NCI-H1417 (cell line): Measurements from ENCODE around the gene HOXD9.

Source experiments
- DNase-seq, 3 experiments: peaks; one replicate each; lab custom pipeline; 2025; lab: John Stamatoyannopoulos, UW

Gene HOXD9

DNA sequence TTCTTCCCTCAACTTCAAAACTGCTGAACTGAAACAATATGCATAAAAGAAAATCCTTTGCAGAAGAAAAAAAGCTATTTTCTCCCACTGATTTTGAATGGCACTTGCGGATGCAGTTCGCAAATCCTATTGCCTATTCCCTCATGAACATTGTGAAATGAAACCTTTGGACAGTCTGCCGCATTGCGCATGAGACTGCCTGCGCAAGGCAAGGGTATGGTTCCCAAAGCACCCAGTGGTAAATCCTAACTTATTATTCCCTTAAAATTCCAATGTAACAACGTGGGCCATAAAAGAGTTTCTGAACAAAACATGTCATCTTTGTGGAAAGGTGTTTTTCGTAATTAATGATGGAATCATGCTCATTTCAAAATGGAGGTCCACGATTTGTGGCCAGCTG, 15.4 kb downstream of the HOXD9 start:
- no peak for DNase-seq

DNA sequence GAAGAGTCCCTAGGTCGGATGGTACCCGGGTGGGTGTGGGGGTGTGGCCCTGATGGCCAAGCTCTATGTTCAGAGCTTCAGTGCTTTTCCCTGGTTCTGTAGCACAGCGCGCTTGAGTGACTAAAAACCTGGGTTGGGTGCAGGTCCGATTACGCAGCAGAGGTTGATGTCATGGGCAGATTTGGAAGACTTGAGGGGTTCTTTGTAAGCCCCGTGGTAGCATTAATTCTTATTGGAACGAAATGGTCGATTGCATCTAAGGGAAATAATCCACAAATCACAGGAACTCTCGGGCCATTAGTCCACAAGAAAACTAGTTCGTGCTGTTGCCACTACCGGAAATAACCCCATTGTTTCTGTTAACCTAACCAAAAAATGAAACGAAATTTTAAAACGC, 16.0 kb downstream of the HOXD9 start:
- no peak for DNase-seq

DNA sequence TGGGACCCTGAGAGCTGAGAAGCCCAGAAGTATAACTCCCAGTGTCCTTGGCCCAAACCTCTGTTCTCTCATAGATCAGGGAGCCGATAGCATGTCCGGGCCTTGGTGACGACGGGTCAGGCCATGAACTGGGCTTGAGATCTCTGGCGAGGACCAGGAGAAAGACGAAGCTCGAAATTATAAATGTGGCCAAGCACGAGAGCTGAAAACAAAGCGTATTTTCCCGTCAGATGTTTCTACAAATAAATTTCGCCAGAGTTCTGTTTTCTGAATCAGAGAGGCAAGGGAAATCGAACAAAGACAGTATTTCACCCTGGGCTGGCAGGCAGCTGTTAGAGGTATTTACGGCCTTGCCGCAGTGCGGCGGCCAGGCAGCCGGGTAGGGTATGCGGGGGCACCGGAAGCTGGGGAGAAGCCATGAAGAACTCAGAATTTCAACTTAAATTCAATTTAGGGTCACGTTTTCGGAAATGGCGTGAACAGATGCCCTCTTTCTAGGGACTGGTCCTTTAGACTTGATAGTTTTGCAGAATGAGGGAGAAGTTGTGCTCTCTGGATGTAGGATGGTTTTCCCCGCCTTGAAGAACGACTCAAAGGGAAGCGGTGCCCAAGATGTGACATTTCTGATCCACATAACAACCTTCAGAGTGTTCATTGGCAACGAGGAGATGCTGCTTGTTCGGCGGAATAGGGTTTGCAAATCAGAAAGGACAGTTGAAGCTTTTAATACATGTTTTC, 16.6 kb downstream of the HOXD9 start:
- DNase-seq = no peak

DNA sequence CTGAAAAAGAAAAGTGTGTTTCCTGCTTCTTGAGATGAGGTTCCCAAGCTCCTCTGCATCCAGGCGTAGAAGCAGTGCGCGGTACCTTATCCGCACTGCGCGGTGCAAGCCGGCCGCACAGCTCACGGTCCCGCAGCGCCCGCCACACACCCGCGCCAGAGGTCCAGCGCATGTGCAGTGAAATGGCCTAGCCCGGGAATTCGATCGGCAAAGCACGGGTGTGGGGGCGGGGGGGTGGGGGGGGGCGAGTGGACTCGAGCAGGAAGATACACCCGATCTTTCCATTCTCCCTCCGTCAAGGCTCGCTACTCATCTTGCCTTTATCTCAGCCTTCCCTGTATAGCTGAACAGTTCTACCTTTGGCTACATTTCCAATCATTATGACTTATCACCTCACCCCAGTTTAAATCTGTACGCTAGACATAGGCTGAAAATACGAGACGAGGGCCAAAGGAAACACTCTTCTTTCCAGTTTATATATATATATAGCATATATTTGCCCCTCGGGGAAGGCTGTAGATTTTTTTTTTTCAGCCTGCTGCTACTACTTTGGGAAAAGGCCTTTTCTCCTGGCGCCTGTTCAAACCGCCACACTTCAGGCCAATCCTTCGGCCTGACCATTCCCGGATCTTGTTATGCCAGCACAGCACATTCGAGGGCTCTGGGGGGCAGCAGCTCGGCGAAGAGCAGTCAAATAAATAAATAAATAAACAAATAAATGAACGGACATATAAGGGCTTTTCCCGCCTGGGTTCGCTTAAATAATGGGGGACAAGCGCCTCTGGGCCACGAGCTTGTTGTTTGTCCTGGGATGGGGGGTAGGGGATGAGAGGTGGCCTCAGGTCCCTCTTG, 17.4 kb downstream of the HOXD9 start:
- DNase-seq = no peak

DNA sequence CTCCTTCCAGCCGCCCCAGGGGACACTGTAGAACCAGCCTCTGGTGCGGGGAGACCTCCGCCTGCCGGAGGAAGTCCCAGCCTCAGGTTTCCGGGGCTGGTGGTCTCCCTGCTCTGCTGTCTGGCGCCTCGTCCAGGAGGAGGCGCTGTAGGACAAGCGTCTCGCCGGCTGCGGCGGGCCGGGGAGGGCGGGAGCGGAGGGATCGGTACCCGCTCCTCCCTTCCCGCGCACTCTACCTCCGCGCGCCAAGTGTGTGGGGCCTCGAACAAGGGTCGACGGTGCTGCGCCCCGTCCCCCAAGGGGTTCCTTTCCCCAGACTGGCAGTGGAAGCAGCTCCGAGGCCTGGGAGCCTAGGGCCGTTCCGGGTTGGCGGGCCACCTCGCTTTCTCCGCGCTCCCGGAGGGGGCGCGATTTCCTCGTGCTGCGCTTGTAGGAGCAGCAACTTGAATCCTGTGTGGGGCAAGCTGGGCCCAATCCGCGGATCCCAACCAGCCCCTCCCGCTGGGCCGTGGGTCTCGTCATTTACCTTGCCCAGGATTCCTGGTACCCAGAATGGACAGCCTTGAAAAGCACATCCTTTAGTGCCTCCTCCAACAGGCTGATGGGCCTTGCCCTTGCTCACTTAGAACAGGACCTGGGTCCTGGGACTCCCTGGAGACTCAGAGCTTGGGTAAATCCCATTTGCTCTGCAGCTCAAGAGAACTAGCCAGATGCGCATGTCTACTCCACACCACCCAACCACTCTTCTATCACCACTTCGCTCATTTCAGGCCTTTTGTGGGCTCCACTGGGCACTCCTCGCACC, 18.2 kb downstream of the HOXD9 start:
- peak; percentile 77 to 88 (median 84) for DNase-seq

DNA sequence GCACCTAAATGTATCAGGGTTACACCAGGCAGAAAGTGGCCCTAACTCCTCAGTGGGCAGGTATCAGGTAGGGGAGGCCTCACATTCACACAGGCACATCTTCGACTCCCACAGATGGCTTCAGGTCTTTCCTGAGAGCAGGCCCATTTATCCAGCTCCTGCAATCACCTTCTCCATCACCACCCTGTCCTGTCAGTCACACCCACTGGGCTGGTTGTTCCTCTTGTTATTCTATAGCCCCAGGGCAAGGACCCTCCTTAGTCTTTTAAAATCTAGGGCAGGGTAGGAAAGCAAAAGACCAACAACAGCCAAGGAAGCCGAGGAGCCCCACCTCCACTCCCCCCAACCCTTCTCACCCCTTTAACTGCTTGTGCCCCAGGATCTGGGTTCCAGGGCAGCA, 19.8 kb downstream of the HOXD9 start:
- no peak for DNase-seq

DNA sequence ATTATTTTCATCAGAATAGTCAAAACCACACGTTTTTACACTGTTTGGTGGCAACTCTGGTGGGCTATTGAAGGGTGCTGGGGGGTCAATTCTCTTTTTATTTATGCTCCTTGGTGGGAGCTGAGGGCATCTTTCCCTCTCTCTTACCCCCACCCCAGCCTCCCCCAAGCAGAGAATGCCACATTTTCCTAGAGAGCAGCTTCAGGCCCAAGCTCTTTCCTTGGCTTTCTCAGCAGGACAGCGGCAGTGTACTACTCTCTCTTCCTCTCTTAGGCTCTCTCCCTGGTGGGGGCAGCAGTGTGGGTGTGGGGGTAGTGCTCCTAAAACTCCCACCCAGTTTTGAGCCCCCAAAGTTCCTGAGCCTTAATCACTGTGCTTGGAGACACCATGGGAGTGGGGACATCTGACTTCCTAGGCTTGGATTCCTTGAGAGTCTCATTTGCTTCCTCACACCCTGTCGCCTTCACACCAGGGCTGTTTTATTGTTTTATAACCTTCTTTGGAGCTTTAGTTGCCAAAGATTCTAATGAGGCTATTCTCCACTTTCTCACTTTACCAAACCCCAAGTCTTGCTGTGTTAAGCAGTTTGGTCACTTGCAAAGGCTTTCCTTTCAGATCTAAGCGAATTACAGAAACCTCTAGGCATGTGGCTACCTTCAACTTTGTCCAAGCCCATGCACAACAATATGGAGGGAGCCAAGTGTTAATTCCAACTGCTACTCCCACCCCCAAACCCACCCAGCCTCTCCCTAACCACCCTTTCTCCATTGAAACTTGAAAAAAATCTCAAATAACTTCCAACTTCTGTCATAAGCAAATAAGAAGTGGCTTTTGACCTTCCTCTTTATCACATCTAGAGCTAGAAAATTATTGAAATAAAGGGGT, 22.8 kb downstream of the HOXD9 start:
- no peak for DNase-seq

DNA sequence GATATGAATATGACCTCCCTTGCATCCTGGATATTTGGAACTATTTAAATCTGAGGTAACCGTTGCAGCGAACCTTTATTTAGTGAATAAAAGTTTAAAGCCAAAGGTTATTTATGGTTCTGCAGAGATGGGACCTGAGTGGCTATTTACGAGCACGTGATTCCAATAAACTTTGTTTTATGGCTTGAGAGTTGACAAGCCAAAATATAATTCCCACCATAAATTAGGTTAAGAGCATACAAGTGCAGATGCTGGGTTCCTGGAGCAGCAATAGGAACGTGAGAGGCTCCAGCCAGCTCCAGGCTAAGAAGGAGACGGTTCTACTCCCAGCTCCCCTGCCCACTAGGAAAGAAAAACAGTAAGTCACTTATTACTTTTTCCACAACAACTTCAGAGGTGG, 23.6 kb downstream of the HOXD9 start:
- peak in 1 of 3 experiments; percentile 11 for DNase-seq

DNA sequence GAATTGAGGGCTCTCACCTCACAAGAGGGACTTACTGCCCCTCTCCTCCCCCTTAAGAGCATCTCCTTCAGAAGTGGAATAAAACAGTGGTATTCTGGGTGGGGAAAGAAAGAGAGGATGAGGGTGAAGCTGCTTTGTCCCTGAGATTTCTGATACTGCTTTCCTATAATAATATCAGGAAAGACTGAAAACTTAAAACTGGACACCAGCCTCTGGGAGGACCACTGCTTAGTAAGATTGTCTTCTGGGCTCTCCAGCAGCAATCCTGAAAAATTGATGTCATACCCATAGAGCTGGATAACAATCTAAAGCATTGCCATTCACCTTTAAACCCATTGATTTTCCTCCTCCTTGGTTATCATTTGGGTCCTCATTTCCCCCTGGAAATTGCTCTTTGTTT, 24.1 kb downstream of the HOXD9 start:
- DNase-seq = no peak

DNA sequence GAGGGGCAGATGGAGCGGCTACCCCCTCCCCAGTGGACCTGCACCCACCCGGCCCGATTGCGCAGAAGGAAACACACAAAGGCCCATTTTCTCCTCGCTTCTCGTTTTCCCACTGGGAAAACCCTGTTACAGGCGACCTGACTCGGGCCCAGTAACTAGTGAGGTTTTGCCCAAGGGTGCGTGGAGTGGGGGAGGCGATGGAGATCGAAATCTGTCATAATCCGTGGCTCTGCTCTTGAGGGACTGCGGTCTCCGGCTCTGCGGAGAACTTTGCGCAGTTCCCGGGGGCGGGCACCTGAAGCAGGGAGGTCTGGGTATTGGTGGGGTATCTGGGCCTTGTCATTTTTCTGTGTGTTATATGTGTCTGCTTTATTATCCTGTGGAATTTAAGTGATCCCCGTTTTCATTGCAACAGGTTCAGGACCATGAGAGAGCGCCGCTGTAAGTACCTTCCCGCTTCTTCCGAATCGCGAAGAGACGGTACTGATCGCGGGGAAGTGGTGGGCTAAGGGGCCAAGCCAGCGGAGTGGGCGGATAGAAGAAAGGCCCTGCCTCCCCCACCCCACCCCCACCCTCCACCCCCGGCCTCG, 24.8 kb downstream of the HOXD9 start:
- DNase-seq = no peak

DNA sequence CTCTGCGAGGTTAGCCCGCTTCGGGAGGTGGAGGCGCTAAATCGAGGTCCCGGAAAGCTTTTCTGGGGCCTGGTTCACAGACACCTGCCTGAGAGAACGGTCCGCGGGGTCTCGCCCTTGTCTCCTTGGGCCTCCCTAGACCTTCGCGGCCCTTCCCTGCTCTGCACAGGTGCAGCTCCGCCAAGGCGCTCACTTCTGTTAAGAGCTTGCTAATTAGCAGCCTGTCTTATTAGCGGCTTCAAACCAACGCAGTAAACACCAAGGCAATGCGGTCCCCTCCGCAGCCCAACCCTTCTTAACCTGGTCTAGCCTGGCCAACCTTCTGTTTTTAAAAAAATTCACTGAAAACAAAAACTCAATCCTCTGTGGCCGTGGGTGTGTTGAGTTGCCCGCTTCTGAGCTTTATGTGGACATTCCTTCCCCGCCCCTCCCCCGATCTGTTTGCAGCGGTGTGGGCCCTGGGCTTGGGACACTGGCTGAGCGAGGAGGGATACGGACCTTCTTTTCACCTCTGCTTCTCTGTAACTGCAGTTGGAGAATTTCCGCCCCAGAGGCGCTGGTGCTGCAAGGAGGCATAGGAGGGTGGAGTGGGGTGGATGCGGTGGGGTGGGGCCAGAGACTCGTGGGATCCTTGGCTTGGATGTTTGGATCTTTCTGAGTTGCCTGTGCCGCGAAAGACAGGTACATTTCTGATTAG, 25.4 kb downstream of the HOXD9 start:
- DNase-seq = no peak

DNA sequence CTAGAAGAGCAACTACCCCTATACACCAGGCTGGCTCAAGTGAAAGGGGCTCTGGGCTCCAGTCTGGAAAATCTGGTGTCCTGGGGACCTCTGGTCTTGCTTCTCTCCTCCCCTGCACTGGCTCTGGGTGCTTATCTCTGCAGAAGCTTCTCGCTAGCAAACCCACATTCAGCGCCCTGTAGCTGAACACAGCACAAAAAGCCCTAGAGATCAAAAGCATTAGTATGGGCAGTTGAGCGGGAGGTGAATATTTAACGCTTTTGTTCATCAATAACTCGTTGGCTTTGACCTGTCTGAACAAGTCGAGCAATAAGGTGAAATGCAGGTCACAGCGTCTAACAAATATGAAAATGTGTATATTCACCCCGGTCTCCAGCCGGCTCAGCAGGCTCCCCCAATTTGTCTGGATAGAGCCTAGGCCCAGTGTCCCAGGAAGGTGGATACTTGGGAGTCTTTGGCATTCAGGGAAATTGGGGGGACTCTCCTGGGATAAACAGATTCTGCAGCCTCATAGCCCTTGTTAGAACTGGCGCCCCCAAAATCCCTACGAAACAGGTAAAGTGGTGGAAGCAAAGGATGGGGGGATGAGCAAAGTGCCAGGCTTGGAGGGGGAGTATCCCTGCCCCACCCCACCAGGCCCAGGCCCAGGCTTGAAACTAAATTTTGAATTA, 26.4 kb downstream of the HOXD9 start:
- no peak for DNase-seq

DNA sequence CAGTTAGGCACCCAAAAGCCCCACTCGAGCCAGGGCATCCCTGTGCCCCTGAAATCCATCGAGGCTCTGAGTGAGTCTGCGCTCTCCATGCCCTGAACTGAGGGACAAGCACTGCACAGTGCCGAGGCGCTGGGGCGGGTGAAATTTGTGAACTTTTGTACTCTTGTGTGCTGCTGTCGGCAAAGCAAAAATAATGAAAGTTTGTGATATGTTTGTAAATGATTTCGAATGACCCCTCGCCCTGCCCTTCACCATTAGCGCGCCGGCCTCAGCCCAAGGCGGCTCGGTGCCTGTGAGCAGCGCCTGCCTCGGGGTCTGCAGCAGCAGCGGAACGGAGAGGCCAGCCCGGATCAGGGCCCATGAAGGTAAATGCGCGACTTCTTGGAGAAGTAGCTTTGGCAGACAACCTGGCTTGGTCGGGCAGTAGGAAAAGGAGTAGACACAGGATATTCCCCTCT, 27.0 kb downstream of the HOXD9 start:
- no peak for DNase-seq

DNA sequence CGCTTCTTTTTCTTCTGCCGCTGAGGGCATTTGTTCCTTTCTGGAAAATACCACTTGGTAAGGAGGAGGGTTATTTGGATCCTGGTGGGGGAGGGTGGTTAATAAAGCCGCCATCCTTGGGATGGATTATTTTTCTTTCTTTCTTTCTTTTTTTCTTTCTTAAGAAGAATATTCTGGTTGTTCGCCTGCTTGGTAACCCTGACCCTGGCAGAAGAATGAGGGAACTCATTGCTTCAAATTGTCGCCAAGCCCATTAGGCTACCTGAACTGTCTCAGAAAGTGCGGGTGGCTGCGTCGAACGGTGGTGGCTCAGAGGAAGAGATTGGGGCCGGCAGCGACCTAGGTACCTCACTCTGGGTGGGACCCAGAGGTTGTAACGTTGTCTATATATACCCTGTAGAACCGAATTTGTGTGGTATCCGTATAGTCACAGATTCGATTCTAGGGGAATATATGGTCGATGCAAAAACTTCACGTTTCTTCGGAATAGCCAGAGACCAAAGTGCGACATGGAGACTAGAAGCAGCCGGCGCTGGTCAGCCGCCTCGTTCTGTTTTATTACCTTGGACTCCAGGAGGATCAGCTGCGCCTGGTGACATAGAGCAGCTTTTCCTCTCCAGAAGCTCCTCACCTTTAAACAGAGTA, 27.5 kb downstream of the HOXD9 start:
- no peak for DNase-seq

DNA sequence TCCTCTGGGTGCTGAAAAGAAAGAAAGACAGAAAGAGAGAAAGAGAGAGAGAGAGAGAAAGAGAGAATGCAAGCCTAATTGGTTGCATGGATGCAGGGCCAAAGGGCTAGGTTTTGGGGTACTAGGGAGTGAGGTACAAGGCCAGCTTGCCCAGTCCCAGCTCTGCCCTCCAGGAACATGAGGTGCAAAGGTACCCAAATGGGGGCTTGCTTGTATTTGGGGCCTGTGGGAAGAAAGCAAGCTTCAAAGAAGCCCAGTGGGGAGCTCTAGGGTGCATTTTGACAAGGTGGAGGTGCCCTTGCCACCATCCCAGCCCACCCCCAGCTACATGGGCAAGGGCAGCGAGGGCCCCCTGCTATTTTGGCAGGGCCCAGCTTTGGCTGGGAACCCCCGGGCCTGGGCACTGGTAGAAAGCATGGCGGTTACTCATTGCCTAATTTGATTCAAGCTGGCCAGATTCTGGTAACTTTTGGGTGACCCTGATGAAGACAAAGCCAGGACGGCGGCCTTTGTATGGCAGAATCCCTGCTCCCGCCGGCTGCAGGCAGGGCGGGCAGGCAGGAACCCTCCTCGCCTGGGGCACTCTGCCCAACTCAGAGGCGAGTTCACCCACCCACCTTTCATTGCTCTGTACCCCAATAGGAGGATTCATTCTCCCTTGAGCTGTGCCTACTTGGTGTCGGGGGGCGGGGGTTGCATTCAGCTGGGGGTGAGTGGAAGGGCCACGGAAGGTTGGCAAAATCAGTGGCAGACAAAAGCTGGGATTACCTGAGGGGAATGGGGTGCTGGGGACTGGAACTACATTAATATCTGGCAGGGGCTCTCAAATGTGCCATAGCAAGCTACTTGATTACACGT, 28.3 kb downstream of the HOXD9 start:
- no peak for DNase-seq

DNA sequence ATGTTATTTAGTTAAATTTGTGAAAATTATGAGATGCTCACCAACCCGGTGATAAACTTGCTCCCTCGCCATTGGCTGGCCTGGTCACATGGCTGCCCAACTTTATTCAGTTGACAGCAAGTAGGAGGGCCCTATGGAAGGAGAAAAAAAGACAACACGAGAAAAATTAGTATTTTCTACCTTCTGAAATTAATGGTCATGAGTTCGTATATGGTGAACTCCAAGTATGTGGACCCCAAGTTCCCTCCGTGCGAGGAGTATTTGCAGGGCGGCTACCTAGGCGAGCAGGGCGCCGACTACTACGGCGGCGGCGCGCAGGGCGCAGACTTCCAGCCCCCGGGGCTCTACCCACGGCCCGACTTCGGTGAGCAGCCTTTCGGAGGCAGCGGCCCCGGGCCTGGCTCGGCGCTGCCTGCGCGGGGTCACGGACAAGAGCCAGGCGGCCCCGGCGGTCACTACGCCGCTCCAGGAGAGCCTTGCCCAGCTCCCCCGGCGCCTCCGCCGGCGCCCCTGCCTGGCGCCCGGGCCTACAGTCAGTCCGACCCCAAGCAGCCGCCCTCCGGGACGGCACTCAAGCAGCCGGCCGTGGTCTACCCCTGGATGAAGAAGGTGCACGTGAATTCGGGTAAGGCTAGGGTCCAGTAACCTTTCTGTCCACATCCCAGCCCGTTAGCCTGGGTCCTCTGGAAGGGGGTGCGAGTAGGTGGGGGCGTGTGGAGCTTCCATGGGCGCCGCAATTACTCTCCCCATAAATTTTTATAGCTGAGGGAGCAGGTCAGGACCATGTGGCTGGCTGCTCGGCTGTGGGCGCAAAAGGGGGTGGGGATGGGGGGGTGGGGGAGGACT, 29.1 kb downstream of the HOXD9 start, which contains the start of gene HOXD4:
Gene HOXD4, plus strand, starts transcription at position 109 of the 846 bp plus-strand sequence. Its CDS starts 84 bp downstream, at position 193.
- peak in 2 of 3 experiments; percentile 77 to 78 for DNase-seq
